Upper lobe of left lung (tissue), 6 donors: ENCODE results near the gene GLRX. TPM values are rescaled to one million over a fixed set of nuclear protein-coding genes. Genes with fewer than 3 reads are reported as not detected.
"Not testable (repeated sequence)": the region's sequence is repeated elsewhere in the genome, so short reads cannot be mapped to it uniquely, and the experiment has no call there.

Experiments
- ATAC-seq, 2 donors: fragments of 200-7000 bp; cut with Tn5 transposase; one replicate each; pipeline ENCODE4 v1.9.1; 2022; ENCODE audit warnings: mild to moderate bottlenecking in 2 of 2, moderate library complexity in 2 of 2; ENCODE audit not compliant: low FRiP score in 2 of 2
- DNase-seq, 2 donors: peaks; one replicate each; pipeline ENCODE4 v3.0.0-alpha.2; 2019 to 2020
- H3K27ac ChIP-seq, 4 donors: fragments of 200-600 bp; sonication (generic); one replicate each; pipeline ENCODE4 v1.5.1; 2016 to 2019
- H3K27me3 ChIP-seq, 4 donors: fragments of 200-600 bp; sonication (generic); one replicate each; pipeline ENCODE4 v1.5.1; 2017 to 2019
- H3K36me3 ChIP-seq, 4 donors: fragments of 200-600 bp; sonication (generic); one replicate each; pipeline ENCODE4 v1.5.1; 2016 to 2019
- H3K4me1 ChIP-seq, 4 donors: fragments of 200-600 bp; sonication (generic); one replicate each; pipeline ENCODE4 v1.5.1; 2018 to 2019
- H3K4me3 ChIP-seq, 4 donors: fragments of 200-600 bp; sonication (generic); one replicate each; pipeline ENCODE4 v1.5.1; 2017 to 2019; ENCODE audit warnings: mild to moderate bottlenecking in 2 of 4, moderate library complexity in 1 of 4
- H3K9me3 ChIP-seq, 4 donors: fragments of 200-600 bp; sonication (generic); one replicate each; pipeline ENCODE4 v1.5.1; 2018 to 2019
- EP300 ChIP-seq, 4 donors: sonication (generic); formaldehyde crosslinking; IDR thresholded peaks; one replicate each; pipeline ENCODE4 v1.5.1; 2017; ENCODE audit warnings: antibody characterized with exemption in 4 of 4, control low read depth in 2 of 4
- POLR2A ChIP-seq, 4 donors: fragments of 450-650 bp; IDR thresholded peaks; one replicate each; pipeline ENCODE4 v1.5.1; 2016 to 2017; ENCODE audit warnings: antibody characterized with exemption in 4 of 4, mild to moderate bottlenecking in 2 of 4
- POLR2AphosphoS5 ChIP-seq, 2 donors: sonication (generic); formaldehyde crosslinking; IDR thresholded peaks; one replicate each; pipeline ENCODE4 v1.5.1; 2017; ENCODE audit warnings: antibody characterized with exemption in 2 of 2
- WGBS, 2 donors: methylation state at CpG; one replicate each; pipeline ENCODE4 v1.1.5; 2017 to 2018; 5-methylcytosine and 5-hydroxymethylcytosine counted together
- total RNA-seq, 6 donors: library from RNA; depleted of rRNA in 4 of 6; stranded (reverse); fragments of >200 nt in 4 of 6; gene quantifications; one replicate each; pipeline versions ENCODE4 v1.1.0 to v1.2.1, GENCODE V29; 2016 to 2021
- TF ChIP-seq, protein P1 (sequence below), 6 experiments: fragments of 450-650 bp in 4 of 6; fragments of 200-600 bp in 2 of 6; sonication (generic) in 2 of 6; IDR thresholded peaks; one replicate each; pipeline ENCODE4 v1.5.1; 2016 to 2019; ENCODE audit warnings: antibody characterized with exemption in 6 of 6
- donor health status: DM: no; HTN: no; CAD: no; lungs with moderate emphysema.
- donor health status: DM: no; HTN: yes; CAD: no; lungs with severe emphysema.

The GLRX gene
- total RNA-seq, 6 donors from 2014 or later = 22.0 to 99.9 (median 78.5) TPM

DNA sequence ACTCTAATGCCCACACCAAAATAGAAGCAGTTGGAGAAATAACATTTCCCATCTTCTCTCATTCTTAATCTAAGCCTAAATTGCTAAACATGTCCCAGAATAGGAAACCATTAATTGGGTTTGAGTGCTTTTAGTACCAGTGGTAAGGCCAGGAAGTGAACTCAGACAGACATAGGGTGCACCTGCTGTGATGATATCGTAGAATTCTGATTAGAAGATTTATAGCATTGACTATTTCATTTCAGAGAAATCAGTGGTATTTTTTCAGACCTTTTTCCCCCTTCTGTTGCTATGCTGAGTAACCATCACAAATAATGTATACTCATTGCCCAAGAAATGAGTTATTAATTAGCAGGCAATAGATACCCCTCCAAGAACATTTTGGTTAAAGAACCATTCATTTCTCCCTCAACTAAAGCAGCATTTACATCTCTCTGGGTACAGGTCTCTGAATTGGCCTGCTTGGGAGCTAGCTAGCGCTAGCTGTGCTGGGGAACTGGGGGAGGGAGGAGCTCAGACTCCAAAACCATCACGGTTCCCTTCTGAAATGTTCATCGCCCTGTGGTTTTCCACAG, 7.3 kb downstream of the GLRX start:
- Histone ChIP-seq H3K27me3 (no peaks in the 10 kb centered on the region), H3K9me3 (no peaks in the 10 kb centered on the region), H3K4me1 (peaks cover 49 to 70% (median 67%) of the 10 kb centered on the region in 4 donors), H3K27ac (peak overlapping the region in 1 of 4 donors; percentile 30), H3K36me3 (peaks cover 0 to 49% (median 21%) of the 10 kb centered on the region in 4 donors), H3K4me3 (no peak overlapping the region)
- TF ChIP-seq POLR2AphosphoS5 (IDR thresholded peaks at IDR 0.05) (no peak), POLR2A (IDR thresholded peaks at IDR 0.05) (no peak), EP300 (IDR thresholded peaks at IDR 0.05) (no peak)
- TF ChIP-seq, protein P1, sequence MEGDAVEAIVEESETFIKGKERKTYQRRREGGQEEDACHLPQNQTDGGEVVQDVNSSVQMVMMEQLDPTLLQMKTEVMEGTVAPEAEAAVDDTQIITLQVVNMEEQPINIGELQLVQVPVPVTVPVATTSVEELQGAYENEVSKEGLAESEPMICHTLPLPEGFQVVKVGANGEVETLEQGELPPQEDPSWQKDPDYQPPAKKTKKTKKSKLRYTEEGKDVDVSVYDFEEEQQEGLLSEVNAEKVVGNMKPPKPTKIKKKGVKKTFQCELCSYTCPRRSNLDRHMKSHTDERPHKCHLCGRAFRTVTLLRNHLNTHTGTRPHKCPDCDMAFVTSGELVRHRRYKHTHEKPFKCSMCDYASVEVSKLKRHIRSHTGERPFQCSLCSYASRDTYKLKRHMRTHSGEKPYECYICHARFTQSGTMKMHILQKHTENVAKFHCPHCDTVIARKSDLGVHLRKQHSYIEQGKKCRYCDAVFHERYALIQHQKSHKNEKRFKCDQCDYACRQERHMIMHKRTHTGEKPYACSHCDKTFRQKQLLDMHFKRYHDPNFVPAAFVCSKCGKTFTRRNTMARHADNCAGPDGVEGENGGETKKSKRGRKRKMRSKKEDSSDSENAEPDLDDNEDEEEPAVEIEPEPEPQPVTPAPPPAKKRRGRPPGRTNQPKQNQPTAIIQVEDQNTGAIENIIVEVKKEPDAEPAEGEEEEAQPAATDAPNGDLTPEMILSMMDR (IDR thresholded peaks at IDR 0.05) = no peak
- 74 to 79% methylated on average over 4 of the region's 4 CpGs for WGBS, 2 donors
- no peak for ATAC-seq
- no peak for DNase-seq

DNA sequence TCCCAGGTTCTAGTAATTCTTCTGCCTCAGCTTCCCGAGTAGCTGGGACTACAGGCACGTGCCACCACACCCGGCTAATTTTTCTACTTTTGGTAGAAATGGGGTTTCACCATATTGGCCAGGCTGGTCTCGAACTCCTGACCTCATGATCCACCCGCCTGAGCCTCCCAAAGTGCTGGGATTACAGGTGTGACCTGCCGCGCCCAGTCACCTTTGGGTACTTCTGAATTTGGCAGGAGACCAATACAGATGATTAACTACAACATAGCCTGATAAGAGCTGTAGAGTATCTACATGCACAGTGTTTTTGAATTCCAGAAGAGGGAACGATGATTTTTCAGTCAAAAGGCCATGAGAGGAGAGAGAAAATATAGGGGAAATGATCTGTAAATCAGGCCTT, 9.5 kb downstream of the GLRX start:
- H3K4me3 ChIP-seq, H3K9me3 ChIP-seq, H3K27me3 ChIP-seq, DNase-seq, ATAC-seq: not testable (repeated sequence)
- WGBS, 2 donors = 80 to 89% methylated on average over 8 of the region's 8 CpGs
- Histone ChIP-seq H3K27ac (peak overlapping the region in 2 of 4 donors; percentile 44 to 65), H3K36me3 (peaks cover 0 to 50% (median 21%) of the 10 kb centered on the region in 4 donors), H3K4me1 (peaks cover 57 to 71% (median 67%) of the 10 kb centered on the region in 4 donors)

DNA sequence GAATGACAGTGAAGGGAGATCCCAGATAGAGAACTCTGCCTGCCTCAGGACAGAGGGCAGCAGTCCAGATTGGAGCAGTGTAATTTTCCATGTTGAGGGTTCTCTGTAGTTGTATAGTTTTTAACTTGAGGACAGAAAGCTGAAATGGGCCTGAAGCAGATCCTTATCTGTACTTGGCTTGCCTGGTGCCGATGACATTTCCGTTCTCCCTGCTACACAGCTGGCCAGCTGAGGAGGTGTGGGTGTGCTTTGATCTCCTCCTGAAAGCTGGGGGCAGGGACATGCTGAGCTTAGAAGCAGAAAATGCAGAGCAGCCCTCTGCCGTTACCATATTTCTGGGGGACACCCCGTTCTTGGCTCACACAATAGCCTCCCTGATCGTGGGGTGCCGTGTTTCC, 10.5 kb downstream of the GLRX start:
- Histone ChIP-seq H3K27ac (peak overlapping the region; percentile 3 to 65 (median 28)), H3K27me3 (no peaks in the 10 kb centered on the region), H3K4me1 (peaks cover 47 to 64% (median 59%) of the 10 kb centered on the region in 4 donors), H3K4me3 (no peak overlapping the region), H3K36me3 (peaks cover 0 to 46% (median 21%) of the 10 kb centered on the region in 4 donors), H3K9me3 (no peaks in the 10 kb centered on the region)
- DNase-seq = peak in 1 of 2 donors; percentile 37
- peak; percentile 5 to 24 for ATAC-seq
- no peak for TF ChIP-seq POLR2A (IDR thresholded peaks at IDR 0.05)
- peak; percentile 81 to 82 for TF ChIP-seq POLR2AphosphoS5 (IDR thresholded peaks at IDR 0.05)
- peak in 1 of 4 donors; percentile 53 for TF ChIP-seq EP300 (IDR thresholded peaks at IDR 0.05)
- TF ChIP-seq, protein P1 (IDR thresholded peaks at IDR 0.05) = no peak
- 21 to 27% methylated on average over 6 of the region's 6 CpGs for WGBS, 2 donors

DNA sequence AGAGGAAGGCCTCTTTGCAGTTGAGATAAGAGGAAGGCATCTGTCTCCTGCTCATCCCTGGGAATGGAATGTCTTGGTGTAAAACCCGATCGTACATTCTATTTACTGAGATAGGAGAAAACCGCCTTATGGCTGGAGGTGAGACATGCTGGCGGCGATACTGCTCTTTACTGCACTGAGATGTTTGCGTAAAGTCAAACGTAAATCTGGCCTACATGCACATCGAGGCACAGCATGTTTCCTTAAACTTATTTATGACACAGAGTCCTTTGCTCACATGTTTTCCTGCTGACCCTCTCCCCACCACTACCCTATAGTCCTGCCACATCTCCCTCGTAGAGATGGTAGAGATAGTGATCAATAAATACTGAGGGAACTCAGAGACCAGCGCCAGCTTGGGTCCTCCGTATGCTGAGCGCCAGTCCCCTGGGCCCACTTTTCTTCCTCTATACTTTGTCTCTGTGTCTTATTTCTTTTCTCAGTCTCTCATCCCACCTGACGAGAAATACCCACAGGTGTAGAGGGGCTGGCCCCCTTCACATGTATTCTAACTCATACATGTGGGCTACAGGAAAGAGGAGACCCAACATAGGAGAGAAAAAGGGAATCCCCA, 11.0 kb downstream of the GLRX start:
- 83 to 84% methylated on average over 13 of the region's 13 CpGs for WGBS, 2 donors
- Histone ChIP-seq H3K4me1 (peaks cover 43 to 59% (median 53%) of the 10 kb centered on the region in 4 donors), H3K36me3 (peaks cover 0 to 41% (median 21%) of the 10 kb centered on the region in 4 donors), H3K27ac (peak overlapping the region in 3 of 4 donors; percentile 12 to 65 (median 44))
- not testable (repeated sequence) for ATAC-seq, H3K4me3 ChIP-seq, H3K9me3 ChIP-seq, H3K27me3 ChIP-seq, DNase-seq

DNA sequence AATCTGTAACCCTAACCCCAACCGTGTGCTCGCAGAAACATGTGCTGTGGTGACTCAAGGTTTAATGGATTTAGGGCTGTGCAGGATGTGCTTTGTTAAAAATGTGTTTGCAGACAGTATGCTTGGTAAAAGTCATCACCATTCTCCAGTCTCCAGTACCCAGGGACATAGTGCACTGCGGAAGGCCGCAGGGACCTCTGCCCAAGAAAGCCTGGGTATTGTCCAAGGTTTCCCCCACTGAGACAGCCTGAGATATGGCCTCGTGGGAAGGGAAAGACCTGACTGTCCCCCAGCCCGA, 11.5 kb downstream of the GLRX start:
- not testable (repeated sequence) for H3K4me3 ChIP-seq, H3K27me3 ChIP-seq, DNase-seq, H3K9me3 ChIP-seq, ATAC-seq
- WGBS, 2 donors = 84% methylated on average over 6 of the region's 6 CpGs
- peak overlapping the region in 2 of 4 donors; percentile 23 to 70 for H3K27ac ChIP-seq
- peaks cover 0 to 36% (median 19%) of the 10 kb centered on the region in 4 donors for H3K36me3 ChIP-seq
- peaks cover 43 to 56% (median 52%) of the 10 kb centered on the region in 4 donors for H3K4me1 ChIP-seq

DNA sequence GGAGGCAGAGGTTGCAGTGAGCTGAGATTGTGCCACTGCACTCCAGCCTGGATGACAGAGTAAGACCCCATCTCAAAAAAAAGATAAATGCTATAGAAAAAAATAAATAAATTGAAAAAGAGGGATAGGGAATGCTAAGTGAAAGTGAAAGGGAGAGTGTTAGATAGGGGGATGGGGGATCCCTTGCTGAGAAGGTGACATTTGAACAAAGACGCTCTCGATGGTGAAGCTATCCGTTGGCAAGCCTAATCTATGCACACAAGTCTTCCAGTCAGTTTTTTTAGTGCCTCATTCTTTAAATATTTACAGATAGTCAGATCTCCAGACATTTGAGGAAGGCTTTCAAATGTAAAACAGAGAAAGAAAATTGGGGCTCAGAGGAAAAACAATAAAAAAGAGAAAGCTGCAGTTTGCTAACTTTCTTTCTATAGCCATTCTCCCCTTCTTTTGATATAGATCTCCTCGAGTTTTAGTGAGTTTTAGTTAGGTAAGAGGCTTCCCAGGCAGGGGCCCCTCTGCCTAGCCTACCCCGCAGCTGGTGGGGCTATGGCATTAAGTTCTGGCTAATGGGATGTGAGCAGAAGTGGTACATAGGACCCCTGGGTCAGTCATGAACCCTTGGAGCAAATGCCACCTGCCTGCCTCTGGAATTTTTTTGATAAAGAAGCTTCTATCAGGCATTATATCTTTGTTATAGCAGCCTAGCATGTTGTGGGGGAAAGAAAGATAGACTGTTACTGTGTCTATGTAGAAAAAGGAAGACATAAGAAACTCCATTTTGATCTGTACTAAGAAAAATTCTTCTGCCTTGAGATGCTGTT, 12.0 kb downstream of the GLRX start:
- ATAC-seq = no peak
- H3K27ac ChIP-seq = peak overlapping the region; percentile 11 to 79 (median 46)
- H3K36me3 ChIP-seq = peaks cover 0 to 31% (median 14%) of the 10 kb centered on the region in 4 donors
- no peaks in the 10 kb centered on the region for H3K27me3 ChIP-seq
- no peak for DNase-seq
- WGBS, 2 donors = 28 to 35% methylated on average over 5 of the region's 5 CpGs
- no peaks in the 10 kb centered on the region for H3K9me3 ChIP-seq
- H3K4me1 ChIP-seq = peaks cover 43 to 53% (median 52%) of the 10 kb centered on the region in 4 donors
- TF ChIP-seq POLR2AphosphoS5 (IDR thresholded peaks at IDR 0.05) (no peak), POLR2A (IDR thresholded peaks at IDR 0.05) (no peak), EP300 (IDR thresholded peaks at IDR 0.05) (no peak)
- TF ChIP-seq, protein P1 (IDR thresholded peaks at IDR 0.05) = no peak
- no peak overlapping the region for H3K4me3 ChIP-seq
